ENCODE data around the gene SLC12A7. TPM values are rescaled to one million over a fixed set of nuclear protein-coding genes. Genes with fewer than 3 reads are reported as not detected.

Gene SLC12A7
- total RNA-seq, 1 donor from 2014 or later: 32.1 TPM

DNA sequence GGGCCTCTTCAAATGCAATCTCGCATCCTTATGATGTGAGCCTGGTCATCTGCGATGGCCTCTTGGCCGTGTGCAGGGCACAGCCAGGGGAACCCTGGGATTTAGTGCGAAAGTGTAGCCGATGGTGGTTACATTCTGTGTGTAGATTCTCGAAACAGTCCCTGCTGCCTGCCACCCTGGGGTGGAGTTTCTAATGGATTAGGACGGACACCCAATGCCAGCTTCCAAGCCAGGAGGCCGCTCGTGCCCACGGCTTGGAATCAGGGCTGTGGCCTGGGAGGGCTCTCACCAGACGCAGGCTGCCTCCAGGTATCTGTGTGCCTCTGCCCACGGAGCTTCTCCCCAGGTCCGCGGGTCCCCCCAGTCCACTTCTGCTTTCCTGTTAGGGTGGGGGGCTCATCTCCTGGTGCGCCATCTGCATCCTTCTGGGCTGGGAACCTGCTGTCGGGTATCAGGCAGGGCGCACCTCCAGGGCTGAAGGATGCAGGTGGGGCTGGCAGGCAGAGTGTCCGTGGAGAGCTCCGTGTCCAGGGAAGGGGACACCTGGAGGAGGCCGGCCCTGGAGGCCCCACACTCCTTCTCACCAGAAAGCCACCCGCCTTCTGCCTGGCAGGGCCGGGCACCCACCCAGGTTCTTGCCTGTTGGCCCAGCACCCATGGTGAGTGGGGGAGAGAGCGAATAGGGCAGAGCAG is 3.4 kb upstream of the SLC12A7 start:
- Mint-ChIP-seq H3K36me3 (ENCODE audit: low read depth) (no peaks in the 10 kb centered on the region), H3K27me3 (peaks cover 4% of the 10 kb centered on the region), H3K4me1 (peaks cover 9% of the 10 kb centered on the region), H3K27ac (no peak overlapping the region), H3K9me3 (no peaks in the 10 kb centered on the region), H3K4me3 (no peak overlapping the region)
- DNase-seq: no peak
- intact Hi-C loops (cut with micrococcal nuclease): loop anchor here (10.0 kb wide), 1 partner anchor 200 kb away; no protein-coding TSS in a partner anchor

DNA sequence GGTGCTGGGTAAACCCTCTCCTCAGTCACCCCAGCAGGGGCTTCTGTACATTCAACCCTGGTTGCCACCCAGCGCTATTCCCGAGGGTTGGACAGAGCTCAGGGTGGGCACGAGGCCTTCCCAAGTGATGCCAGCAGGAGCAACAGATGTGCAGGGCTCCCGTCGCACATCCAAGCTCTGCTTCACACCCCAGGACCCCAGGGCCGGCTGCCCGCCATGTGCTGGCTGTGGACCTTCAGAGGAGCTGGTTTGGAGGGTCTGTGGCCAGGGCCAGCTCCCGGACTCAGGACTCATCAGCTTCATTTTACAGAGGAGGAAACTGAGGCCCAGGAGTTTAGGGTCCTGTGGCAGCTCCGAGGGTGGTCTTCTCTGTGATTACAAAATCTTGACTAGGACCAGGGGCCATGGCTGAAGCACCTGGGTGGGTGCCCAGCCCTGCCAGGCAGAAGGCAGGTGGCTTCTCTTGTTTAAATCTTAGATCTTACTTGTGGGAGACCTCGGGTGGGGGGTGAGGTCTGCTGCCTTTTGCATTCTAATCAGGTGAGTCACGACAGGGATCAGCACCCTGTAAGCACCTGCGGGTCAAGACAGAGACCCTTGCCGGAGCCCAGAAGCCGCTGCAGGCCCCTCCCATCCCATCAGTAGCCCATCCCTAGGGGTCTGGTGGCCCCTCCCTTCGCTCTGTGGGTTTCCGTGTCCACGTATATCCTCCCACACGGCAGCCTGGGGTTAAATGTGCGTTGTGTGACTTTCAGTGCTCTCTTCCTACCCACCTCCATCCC is 2.1 kb upstream of the SLC12A7 start:
- DNase-seq: no peak
- Mint-ChIP-seq H3K4me3 (no peak overlapping the region), H3K36me3 (ENCODE audit: low read depth) (peaks cover 2% of the 10 kb centered on the region), H3K27ac (no peak overlapping the region), H3K4me1 (peaks cover 15% of the 10 kb centered on the region), H3K27me3 (peaks cover 4% of the 10 kb centered on the region), H3K9me3 (no peaks in the 10 kb centered on the region)
- intact Hi-C loops (cut with micrococcal nuclease): loop anchor here (10.0 kb wide), 1 partner anchor 201 kb away; no protein-coding TSS in a partner anchor

DNA sequence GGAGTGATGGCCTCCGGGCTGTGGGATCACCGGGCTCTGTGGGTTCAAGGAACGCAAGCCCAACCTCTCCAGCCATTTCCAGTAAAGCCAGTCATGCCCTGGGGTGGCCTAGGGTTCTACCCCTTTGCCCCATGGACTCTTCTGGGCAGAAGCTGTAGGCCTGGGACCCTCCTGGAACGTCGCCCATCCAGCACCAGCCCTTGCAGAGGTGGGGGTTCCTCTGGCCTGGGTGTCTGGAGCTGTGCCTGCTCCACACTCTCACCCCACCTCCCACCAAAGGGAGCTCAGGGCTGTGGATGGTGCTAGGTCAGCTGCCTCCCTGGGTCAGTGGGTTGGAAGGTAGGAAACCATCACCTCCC is 1.4 kb upstream of the SLC12A7 start:
- intact Hi-C loops (cut with micrococcal nuclease): loop anchor here (10.0 kb wide), 1 partner anchor 201 kb away; no protein-coding TSS in a partner anchor
- H3K27ac Mint-ChIP-seq: no peak overlapping the region
- peaks cover 4% of the 10 kb centered on the region for H3K27me3 Mint-ChIP-seq
- no peak for DNase-seq
- peaks cover 2% of the 10 kb centered on the region for H3K36me3 Mint-ChIP-seq (ENCODE audit: low read depth)
- peak overlapping the region; percentile 47 for H3K4me3 Mint-ChIP-seq
- H3K4me1 Mint-ChIP-seq: peaks cover 18% of the 10 kb centered on the region
- no peaks in the 10 kb centered on the region for H3K9me3 Mint-ChIP-seq

DNA sequence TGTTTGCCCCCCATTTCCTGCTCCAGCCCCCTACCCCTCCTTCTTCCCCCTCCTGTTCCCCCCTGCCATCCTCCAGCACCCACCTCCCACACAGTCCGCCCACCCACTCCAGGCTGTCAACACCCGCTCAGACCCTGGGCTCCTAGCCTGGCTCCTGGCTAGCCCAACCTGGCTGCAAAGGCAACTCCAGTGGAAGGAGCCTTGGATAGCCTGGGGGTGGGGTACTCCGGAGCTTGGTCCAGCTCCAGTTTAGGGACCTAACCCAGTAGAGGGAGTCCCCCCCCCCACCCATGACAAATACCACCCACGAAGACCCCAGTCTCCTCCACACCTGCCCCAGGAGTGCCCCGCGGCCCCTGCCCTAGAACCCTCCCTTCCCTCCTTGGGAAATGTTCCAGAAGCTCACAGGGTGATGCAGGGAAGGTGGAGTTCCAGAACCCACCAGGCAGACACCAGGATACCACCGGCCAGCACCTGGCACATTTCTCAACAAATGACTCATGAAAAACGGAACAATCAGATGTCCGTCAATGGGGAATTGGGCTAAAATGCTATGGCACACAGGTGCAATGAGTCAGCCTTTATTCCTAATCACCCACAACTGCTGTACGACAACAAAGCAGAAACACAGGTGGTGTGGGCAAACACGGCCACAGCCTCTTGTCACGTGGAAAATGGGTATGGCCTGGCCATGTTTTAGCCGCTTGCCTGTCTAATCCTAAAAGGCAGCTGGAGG is 901 bp upstream of the SLC12A7 start:
- no peak overlapping the region for H3K27ac Mint-ChIP-seq
- intact Hi-C loops (cut with micrococcal nuclease): loop anchor here (1.0 to 10.0 kb wide), 2 partner anchors 202 to 220 kb away; partner anchors contain the start of genes BRD9 and TRIP13
- H3K27me3 Mint-ChIP-seq: peaks cover 2% of the 10 kb centered on the region
- peak overlapping the region; percentile 68 for H3K4me3 Mint-ChIP-seq
- peaks cover 20% of the 10 kb centered on the region for H3K4me1 Mint-ChIP-seq
- H3K9me3 Mint-ChIP-seq: no peaks in the 10 kb centered on the region
- H3K36me3 Mint-ChIP-seq (ENCODE audit: low read depth): peaks cover 2% of the 10 kb centered on the region
- DNase-seq: no peak

DNA sequence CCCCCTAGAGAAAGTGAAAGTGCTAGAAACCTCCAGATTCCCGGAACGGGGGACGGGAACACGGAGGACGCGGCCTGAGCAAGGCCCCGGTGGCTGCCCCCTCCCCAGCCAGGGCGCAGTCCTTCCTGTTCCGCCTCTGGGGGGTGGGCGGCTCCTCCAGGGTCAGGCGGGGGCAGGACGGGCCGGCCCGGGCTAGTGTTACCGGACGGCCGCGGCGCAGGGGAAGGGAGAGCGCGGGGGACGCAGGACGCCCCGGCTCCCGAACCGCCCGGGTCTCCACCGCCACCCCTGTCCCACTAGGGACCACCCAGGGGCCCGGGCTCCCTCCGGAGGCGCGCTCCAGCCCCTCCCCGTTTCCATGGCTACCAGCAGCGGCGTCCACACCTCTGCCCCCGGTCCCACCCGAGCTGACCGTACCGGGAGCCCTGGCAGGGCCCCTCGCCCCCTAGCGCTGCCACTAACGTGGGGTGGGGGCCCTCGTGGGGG is 579 bp downstream of the SLC12A7 start:
- DNase-seq: peak; percentile 82
- intact Hi-C loops (cut with micrococcal nuclease): loop anchor here (10.0 kb wide), 1 partner anchor 204 kb away; no protein-coding TSS in a partner anchor
- H3K27ac Mint-ChIP-seq: peak overlapping the region; percentile 88
- no peaks in the 10 kb centered on the region for H3K9me3 Mint-ChIP-seq
- H3K4me1 Mint-ChIP-seq: peaks cover 34% of the 10 kb centered on the region
- H3K27me3 Mint-ChIP-seq: peaks cover 2% of the 10 kb centered on the region
- H3K4me3 Mint-ChIP-seq: peak overlapping the region; percentile 91
- peaks cover 2% of the 10 kb centered on the region for H3K36me3 Mint-ChIP-seq (ENCODE audit: low read depth)

DNA sequence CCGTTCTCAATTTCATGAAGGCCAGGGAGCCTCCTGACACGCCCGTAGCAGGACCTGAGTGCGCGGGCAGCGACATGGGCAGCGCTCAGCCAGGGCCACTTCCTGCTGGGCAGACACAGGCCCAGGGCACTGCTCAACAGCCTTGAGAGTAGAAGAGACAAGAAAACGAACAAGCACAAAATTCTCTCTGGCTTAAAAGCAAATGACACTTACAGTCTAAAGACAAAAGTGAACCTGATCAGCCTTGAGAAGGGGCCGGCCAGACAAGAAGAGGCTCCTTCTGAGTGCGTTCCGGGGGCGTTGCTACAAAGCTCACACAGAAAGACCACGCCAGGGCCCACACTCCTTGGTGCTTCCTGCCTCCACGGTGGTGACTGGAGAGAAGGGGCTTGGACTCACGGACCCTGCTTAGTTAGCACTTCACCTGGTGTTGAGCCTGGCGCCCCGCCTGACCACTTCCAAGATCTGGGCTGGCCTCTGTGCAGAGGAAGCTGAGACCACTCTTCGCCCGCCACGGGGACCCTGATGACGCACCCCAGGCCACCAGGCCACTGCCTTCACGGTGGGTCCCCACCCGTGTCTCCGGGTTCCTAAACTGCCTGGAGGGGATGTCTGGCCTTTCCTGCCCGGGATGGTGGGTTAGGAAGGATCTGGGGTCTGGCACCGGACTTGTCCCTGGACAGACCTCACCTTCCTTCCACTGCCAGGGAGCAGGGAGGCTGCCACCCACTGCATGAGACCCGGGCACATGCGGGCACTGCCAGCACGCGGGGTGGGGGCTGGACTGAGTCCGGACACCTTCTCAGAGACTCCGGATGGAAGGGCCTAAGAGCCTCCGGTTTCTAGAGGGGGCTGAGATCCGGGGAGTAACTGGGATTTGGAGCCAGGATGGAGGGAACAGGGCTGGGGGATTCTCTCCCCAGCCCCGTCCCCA is 1.3 kb downstream of the SLC12A7 start:
- intact Hi-C loops (cut with micrococcal nuclease): loop anchor here (10.0 kb wide), 1 partner anchor 204 kb away; no protein-coding TSS in a partner anchor
- Mint-ChIP-seq H3K4me3 (peak overlapping the region; percentile 91), H3K27ac (peak overlapping the region; percentile 88), H3K9me3 (no peaks in the 10 kb centered on the region), H3K36me3 (ENCODE audit: low read depth) (peaks cover 2% of the 10 kb centered on the region), H3K4me1 (peaks cover 39% of the 10 kb centered on the region), H3K27me3 (peaks cover 2% of the 10 kb centered on the region)
- DNase-seq: peak; percentile 67

DNA sequence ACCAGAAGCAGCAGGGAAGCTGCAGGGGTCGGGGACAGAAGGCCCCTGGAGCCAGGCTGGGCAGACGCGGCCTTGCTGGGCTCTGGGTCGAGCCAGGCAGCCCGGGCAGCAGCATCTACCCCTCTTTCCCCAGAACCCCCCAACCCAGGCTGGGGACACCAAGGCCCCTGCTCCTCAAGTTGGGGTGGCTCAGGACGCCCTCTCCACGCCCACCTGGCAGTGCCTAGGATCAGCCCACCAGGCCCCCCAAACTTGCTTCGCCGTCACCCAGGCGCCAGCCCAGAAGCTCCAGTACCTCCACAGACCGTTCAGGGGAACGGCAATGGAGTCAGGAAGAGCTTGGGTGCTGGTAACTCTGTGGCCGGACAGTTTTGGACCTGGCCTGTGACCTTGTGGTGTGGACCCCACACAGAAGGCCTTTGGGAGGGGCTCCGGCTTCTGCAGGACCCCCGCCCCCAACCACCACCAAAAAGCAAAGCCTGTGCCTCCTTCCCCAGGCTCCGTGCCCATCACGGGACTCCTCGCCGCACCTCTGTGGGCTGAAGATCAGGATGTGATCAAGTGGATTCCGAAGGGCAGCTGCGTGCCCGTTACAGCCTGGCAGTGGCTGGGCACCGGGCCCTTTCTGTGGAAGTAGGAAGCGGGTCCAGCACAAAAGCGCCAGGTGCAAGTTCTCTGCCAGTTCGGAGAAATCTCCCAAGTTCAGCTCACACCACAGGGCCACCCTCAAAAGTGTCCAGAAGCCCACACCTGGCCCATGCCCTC is 2.1 kb downstream of the SLC12A7 start:
- peak overlapping the region; percentile 88 for H3K27ac Mint-ChIP-seq
- intact Hi-C loops (cut with micrococcal nuclease): loop anchor here (5.0 to 10.0 kb wide), 4 partner anchors 102 to 683 kb away; partner anchors contain the start of gene NKD2
- H3K9me3 Mint-ChIP-seq: no peaks in the 10 kb centered on the region
- no peak for DNase-seq
- peak overlapping the region; percentile 91 for H3K4me3 Mint-ChIP-seq
- peaks cover 2% of the 10 kb centered on the region for H3K27me3 Mint-ChIP-seq
- peaks cover 2% of the 10 kb centered on the region for H3K36me3 Mint-ChIP-seq (ENCODE audit: low read depth)
- H3K4me1 Mint-ChIP-seq: peaks cover 44% of the 10 kb centered on the region

DNA sequence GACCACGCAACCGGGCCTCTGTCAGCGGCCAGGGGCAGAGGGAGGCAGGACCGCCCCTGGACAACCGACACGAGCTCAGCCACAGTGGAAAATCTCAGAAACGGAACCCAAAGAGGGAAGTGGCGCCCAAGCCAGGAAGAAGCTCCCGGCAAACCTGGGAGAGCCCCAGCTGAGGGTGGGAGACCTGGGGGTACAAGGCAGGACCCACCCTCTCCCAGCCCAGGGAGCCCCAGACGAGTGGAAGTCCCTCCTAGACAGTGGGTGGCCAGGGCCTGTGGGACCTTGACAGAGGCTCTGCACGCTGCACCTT is 3.0 kb downstream of the SLC12A7 start:
- H3K9me3 Mint-ChIP-seq: no peaks in the 10 kb centered on the region
- peaks cover 2% of the 10 kb centered on the region for H3K36me3 Mint-ChIP-seq (ENCODE audit: low read depth)
- intact Hi-C loops (cut with micrococcal nuclease): loop anchor here (5.0 to 10.0 kb wide), 3 partner anchors 102 to 683 kb away; partner anchors contain the start of gene NKD2
- peaks cover 2% of the 10 kb centered on the region for H3K27me3 Mint-ChIP-seq
- peak overlapping the region; percentile 65 for H3K4me3 Mint-ChIP-seq
- H3K27ac Mint-ChIP-seq: no peak overlapping the region
- no peak for DNase-seq
- peaks cover 52% of the 10 kb centered on the region for H3K4me1 Mint-ChIP-seq

DNA sequence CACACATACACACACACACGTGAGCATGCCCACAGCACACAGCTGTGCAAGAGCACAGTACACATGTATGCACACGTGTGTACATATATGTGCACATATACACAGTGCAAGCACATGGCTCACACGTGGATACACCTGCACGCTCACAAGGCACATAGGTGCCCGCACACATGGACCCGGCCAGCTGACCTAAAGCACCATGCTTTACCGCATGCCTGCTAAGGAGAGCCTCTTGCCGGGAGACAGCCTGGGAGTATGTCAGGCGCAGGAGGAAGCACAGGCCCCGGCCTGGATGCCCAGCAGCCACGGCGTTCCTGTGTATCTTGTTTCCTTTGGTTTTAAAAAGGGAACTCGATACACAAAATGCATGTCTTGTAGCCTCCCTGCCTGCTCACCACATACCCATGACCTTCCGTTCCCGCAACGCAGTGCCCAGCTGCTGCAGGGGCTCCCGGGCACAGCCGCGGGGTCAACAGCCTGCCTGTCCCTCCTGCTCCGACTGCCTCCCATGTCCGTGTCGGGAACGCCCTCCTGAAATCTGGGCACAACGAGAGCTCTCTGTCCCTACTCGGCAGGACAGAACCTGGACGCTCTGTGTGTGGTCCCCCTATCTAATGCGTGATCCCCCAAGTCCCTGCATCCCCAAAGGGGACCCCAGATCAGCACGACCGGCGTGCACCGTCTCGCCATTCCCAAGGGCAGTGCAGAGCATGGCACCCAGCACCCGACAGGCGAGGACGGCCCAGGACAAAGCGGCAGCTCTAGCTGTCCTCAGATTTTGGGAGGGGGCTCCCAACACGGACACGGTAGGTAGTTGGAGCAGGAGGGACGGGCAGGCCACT is 3.6 kb downstream of the SLC12A7 start:
- Mint-ChIP-seq H3K36me3 (ENCODE audit: low read depth) (peaks cover 6% of the 10 kb centered on the region), H3K4me1 (peaks cover 58% of the 10 kb centered on the region), H3K4me3 (peak overlapping the region; percentile 65), H3K9me3 (no peaks in the 10 kb centered on the region), H3K27me3 (peaks cover 2% of the 10 kb centered on the region), H3K27ac (peak overlapping the region; percentile 83)
- intact Hi-C loops (cut with micrococcal nuclease): loop anchor here (5.0 to 10.0 kb wide), 3 partner anchors 101 to 684 kb away; partner anchors contain the start of gene NKD2
- DNase-seq: peak; percentile 60

DNA sequence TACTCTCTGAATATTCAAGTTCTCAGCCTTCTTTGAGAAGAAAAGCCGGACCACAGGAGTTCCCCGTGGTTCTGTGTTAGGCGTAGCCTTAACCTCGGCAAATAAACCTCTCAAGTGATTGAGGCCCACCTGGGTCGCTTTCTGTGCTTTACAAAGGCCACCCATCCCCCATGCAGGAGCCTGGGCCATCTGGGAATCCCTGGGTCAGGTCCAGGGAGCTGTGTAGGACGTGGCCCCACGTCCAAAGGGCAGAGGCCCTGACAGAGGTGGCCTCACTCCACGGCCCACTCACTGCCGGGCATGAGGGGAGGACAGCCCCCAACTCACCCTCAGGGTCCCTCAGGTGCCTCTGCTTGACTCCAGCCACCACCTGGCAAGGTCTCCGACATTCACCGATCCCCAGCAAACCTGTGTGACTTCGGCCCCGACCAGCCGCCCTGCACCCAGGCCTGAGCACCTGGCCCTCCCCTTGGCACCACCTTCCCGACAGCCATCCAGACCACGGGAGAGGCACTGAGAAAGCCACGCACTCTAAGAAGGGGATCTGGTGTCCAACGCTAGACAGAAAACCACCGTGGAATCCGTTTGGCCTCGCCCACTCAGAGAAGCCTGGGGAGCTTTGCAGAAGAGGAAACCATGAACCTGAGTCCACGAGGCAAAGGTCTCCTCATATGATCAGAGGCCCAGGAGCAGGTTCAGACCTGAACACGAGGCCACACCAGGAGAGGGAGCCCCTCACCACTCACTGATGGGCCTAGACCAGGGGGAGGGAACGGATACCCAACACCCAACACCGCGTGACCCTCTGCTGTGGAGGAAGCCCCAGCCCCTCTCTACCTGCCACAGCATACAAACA is 4.5 kb downstream of the SLC12A7 start:
- no peaks in the 10 kb centered on the region for H3K27me3 Mint-ChIP-seq
- peak overlapping the region; percentile 65 for H3K4me3 Mint-ChIP-seq
- intact Hi-C loops (cut with micrococcal nuclease): loop anchor here (5.0 to 10.0 kb wide), 3 partner anchors 100 to 685 kb away; partner anchors contain the start of gene NKD2
- peaks cover 60% of the 10 kb centered on the region for H3K4me1 Mint-ChIP-seq
- H3K36me3 Mint-ChIP-seq (ENCODE audit: low read depth): peaks cover 7% of the 10 kb centered on the region
- H3K9me3 Mint-ChIP-seq: no peaks in the 10 kb centered on the region
- H3K27ac Mint-ChIP-seq: peak overlapping the region; percentile 83
- DNase-seq: peak; percentile 70

All from activated CD4-positive, alpha-beta T cell treated with anti-CD3 and anti-CD28 coated beads, Interleukin-2, amount 10 ng/mL, durations not matched to agents 24 days and 14 days (primary cell).